ENCODE measurements around the gene RASA3. TPM values are rescaled to one million over a fixed set of nuclear protein-coding genes. Genes with fewer than 3 reads are reported as not detected.

RASA3 gene
- polyA plus RNA-seq, 12 donors: 8.9 to 23.0 (median 20.0) TPM; not detected in 1

DNA sequence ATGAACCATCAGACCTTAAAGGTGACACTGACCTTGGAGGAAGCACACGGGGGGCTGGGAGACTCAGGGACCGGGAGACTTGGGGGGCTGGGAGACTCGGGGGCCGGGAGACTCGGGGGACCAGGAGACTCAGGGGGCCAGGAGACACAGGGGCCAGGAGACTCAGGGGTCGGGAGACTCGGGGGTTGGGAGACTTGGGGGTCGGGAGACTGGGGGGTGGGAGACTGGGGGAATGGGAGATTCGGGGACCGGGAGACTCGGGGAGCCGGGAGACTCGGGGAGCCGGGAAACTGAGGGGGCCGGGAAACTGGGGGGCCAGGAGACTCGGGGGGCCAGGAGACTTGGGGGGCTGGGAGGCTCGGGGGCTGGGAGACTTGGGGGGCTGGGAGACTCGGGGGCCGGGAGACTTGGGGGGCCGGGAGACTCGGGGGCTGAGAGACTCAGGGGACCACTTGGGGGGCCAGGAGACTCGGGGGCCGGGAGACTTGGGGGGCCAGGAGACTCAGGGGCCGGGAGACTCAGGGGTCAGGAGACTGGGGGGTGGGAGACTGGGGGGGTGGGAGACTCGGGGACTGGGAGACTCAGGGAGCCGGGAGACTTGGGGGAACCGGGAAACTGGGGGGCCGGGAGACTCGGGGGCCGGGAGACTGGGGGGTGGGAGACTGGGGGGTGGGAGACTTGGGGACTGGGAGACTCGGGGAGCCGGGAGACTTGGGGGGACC lies 62.9 kb downstream of the RASA3 start:
- no peak for DNase-seq

DNA sequence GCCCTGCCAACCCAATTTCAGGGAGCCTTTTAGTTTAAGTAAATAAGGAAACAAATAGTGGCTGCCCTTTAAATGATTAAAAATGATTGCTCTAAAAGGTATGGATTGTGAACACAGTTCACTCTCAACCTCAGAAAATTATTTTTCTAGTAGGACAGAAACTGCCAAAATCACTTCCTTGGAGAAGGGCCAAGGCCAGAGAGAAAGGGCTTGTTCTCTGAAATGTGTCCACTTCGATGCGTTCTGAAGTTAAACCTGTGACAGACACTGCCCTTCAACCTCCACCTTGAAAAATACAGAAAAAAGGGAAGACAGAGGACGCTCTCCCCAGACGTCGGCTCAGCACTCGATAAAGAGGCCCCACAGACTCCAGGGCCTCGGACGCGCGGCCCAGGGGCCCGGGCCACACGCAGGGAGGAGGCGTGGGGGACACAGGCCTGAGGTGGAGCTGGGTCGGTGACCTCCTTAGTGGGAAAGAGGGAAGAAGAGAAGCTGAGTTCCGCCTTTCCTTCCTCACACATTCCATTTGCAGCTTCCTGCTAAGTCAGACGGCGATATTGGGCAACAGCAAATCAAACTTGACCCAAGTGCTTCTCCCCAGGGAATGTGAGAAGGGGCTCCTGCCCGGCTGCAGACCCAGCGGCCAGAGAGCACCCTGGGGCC lies 63.6 kb downstream of the RASA3 start:
- peak; percentile 51 for DNase-seq

GRCh38 chr13:114067886-114068651 lies 64.4 kb downstream of the RASA3 start:
- DNase-seq: no peak

- DNase-seq: no peak
Observed at GRCh38 chr13:114067381-114067885, 65.0 kb downstream of the RASA3 start.

- no peak for DNase-seq
Observed at GRCh38 chr13:114066956-114067355, 65.5 kb downstream of the RASA3 start.

GRCh38 chr13:114065926-114066774 lies 66.3 kb downstream of the RASA3 start:
- no peak for DNase-seq

GRCh38 chr13:114065141-114065925 lies 67.1 kb downstream of the RASA3 start:
- peak; percentile 93 for DNase-seq

- DNase-seq: peak; percentile 50
Observed at GRCh38 chr13:114064450-114065140, 67.8 kb downstream of the RASA3 start.

GRCh38 chr13:114063545-114064449 lies 68.6 kb downstream of the RASA3 start:
- no peak for DNase-seq

GRCh38 chr13:114062754-114063153 lies 69.7 kb downstream of the RASA3 start:
- no peak for DNase-seq

GRCh38 chr13:114062341-114062740 lies 70.1 kb downstream of the RASA3 start:
- no peak for DNase-seq

GRCh38 chr13:114061744-114062143 lies 70.7 kb downstream of the RASA3 start:
- no peak for DNase-seq

GRCh38 chr13:114061047-114061446 lies 71.4 kb downstream of the RASA3 start:
- no peak for DNase-seq

- no peak for DNase-seq
Observed at GRCh38 chr13:114059946-114060860, 72.2 kb downstream of the RASA3 start.

DNA sequence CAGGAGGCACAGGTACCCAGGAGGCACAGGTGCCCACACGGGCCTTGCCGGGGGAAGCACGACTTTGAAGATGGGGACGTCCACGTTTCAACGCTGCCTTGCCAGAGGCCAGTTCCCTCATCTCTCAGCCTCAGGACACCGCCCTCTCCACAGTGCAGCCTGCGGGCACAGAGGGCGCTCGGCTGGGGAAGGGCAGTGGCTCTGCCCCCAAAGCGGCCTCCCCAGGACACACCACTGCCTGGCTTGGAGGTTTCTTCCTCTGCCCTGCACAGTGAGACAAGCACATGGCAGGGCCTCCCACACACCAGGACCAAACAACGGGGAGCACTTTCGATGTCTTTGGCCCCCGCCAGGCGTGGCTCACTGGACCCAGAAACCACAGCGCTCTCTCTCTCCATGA lies 73.0 kb downstream of the RASA3 start:
- no peak for DNase-seq

DNA sequence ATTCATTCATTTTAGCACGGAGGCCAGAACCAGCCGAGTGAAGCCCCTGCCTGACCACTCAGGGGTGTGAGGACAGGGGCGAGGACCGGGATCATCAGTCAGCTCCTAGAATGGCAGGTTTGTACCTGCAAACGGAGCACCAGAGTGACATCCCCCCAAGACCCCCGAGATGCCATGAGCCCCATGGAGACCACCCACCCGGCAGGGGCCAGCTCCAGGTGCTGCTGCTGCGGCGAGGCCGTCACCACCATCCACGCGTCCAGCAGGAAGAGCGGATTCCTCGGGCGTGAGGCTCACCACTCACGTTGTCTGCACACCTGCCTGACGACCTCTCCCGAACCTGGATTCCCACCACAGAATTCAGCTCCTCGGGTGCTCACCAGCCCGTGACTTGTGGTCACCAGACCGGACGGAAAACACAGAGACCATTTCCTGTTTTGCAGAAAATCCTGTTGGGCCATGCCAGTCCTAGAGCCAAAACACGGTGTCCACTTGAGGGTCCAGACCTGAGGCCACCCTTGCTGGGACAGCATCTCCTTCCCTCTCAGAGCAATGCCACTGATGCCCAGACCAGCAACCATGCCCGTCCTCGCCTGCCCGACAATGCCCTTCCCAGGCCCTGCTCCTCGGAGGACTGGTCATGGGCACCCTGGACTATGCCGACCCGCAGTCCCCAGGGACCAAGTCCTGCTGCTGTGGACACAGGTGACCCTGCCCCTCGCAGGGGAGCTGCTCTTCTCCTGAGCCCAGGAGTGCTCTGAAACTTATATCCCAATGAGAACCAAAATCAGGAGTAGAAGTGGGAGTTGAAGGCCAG lies 74.2 kb downstream of the RASA3 start:
- DNase-seq: no peak
